Dedifferentiated amniotic fluid mesenchymal stem cell (primary cell): ENCODE measurements around the gene TOX2.

Experiments
- DNase-seq: peaks from one replicate; pipeline ENCODE4 v3.0.0-alpha.2; 2016; ENCODE audit errors: extremely low spot score

TOX2 gene

DNA sequence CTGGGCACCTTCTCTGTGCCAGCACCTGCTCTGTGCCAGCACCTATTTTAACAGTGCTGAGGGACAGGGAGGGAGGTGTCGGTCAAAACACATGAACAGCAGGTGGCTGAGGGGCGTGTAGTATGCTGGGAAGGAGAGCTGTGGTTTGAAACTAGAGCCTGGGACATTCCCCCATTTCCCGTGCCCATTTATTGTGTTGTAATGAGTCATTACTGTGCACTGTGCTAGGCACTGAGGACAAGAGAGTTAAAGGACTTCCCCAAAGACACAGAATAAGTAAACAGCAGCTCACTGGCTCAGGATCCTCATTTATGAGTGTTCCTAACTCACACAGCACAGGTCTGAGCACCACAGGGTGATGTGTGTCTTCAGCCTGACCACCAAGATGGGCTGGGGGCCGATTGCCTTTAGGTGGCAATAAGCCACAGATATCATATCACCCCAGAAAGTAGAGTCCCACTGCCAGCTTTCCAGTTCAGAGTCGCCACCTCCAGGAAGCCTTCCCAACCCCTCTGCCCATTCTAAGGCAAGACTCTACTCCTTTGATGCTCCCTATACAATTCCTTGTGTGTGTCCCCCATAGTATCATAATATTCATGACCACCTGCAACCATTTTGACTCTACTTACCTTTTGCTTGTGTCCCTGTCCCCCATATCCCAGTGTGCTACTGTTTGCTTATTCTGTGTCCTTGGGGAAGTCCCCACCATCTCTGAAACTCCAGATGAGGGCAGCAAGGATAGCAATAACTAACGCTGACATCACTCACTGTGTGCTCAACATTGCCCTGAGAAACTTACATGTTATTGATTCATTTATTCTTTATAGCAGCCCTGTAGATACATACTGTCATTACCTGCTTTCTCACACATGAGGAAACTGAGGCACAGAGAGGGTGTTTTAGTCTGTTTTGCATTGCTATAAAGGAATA, 87.3 kb downstream of the TOX2 start:
- DNase-seq: no peak

- DNase-seq: no peak
These were observed 88.2 kb downstream of the TOX2 start for GRCh38 chr20:44002861-44003260.

DNA sequence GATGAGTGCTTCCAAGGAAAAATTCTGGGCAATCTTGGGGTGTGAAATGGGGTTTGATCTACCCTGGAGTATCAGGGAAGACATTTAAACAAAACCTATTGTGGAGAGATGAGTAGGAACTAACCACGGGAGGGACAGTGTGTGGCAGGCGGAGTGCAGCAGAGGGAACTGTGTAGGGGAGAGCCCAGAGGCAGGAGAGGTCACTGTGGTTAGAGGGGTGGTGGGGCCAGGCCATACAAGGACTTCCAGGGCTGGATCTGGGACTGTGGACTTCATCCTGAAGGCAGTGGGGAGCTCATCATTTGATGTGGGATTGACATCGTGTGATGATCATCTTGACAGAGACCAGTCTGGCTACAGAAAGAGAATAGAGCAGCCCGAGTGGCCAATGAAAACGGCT, 89.0 kb downstream of the TOX2 start:
- DNase-seq: no peak

- no peak for DNase-seq
These were observed 89.8 kb downstream of the TOX2 start for GRCh38 chr20:44004306-44004915.

- no peak for DNase-seq
These were observed 91.0 kb downstream of the TOX2 start for GRCh38 chr20:44005661-44006060.

- no peak for DNase-seq
These were observed 91.5 kb downstream of the TOX2 start for GRCh38 chr20:44006126-44006525.

- DNase-seq: no peak
These were observed 91.9 kb downstream of the TOX2 start for GRCh38 chr20:44006578-44006977.

DNA sequence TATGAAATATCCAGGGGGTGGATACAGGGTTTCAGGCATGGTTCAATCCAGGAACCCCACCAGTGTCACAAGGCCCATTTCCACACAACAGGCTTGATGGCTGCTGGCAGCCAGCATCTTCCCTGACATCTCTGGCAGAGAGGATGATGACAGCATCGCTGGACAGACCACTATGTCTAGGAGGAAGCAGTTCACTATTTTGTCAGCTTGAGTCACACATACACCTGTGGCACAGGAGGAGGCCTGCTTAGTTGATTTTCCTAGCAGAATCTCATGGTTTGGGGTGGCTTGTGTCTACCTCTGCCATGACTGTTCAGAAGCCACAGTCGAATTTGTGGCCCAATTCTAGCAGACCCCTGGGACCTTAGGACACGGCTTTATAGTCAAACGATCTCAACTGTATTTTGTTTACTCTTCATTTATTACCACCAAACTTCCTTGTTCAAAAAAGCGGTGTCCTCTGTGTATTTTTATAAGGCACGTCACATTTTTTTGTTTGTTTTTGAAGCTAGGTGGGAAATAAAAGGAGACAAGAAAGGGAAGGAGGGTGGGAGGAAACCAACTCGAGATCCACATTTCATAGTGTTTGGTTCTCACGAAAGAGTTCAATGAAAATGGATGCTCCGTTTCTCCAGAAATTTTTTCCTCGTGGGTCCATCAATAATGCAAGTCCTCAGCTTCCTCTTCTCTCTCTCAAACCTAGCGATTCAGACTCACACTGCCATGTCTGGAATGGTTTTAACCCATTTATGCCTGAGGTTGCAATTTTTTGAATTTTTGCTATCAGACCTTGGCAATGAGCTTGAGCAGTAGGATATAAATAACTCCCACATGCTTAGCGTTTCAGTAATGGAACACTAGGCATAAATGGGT, 94.4 kb downstream of the TOX2 start:
- no peak for DNase-seq

DNA sequence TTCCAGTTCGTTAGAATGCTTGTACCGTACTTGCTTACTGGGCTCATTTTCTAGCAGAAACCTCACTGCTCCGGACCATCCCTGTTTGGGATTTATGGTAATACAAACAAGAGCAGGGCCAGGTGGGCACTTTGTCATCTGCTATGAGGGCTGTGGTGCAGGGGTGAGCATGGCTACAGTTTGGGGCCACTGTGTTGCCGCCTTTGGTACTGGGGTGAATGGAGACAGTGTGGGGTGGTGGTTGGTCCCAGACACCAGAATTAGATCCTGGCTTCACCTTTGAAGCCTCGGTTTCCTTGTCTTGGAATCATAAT, 95.0 kb downstream of the TOX2 start:
- no peak for DNase-seq

GRCh38 chr20:44010162-44010704, 95.6 kb downstream of the TOX2 start:
- DNase-seq: no peak

GRCh38 chr20:44011251-44011940, 96.7 kb downstream of the TOX2 start:
- DNase-seq: no peak

GRCh38 chr20:44012466-44013226, 98.0 kb downstream of the TOX2 start:
- DNase-seq: no peak

- DNase-seq: no peak
These were observed 100.4 kb downstream of the TOX2 start for GRCh38 chr20:44014807-44015732.

- no peak for DNase-seq
These were observed 101.1 kb downstream of the TOX2 start for GRCh38 chr20:44015733-44016103.

DNA sequence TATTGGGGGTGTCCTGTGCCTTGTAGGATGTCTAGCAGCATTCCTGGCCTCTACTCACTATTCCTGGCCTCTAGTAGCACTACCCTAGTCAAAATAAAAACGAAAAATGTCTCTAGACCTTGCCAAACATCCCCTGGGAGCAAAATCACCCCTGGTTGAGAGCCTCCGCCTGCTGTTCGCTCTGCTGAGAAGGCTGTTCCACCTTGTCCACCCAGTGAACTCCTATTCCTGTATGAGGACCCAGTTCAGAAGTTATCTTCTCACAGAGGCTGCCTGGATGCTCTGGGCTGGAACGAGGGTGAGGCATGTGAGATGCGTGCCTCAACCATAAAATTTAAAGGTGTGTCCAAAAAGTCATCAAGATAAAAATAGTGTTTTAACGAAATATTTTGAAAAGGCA, 101.9 kb downstream of the TOX2 start:
- no peak for DNase-seq

DNA sequence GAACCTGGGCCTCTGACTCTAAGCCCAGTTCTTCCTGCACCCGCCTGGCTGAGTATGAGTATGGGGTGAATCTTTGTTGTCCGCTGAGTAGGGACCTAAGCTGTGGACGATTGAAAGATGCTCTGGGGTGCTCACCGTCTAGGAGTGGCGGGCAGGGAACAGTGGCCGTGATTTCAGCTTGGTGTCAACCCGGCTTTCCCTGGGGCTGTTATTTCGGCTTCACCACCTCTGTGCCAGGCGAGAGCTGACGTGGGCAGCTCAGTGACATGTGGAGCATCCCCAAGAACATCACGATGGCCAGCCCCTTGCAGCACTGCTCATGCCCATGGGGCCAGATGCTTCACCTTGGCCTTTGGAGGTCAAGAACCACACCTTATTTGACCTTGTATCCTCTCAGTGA, 102.6 kb downstream of the TOX2 start:
- DNase-seq: no peak

DNA sequence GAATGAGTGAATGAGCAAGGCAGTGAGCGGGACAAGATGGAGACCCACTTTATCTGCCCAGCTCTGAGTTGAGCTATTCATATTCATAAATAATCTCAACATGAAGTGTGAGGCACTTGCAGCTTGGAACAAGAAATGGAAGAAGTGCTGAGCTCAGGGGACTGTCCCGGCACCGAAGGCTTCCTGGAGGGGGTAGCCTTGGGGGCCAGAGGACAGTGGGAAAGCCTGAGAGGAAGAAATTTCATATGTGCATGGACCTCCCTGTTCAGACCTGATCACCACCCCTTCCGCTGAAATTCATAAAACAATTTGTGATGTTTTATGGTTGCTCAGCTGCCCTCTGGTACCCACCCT, 103.2 kb downstream of the TOX2 start:
- DNase-seq: no peak

DNA sequence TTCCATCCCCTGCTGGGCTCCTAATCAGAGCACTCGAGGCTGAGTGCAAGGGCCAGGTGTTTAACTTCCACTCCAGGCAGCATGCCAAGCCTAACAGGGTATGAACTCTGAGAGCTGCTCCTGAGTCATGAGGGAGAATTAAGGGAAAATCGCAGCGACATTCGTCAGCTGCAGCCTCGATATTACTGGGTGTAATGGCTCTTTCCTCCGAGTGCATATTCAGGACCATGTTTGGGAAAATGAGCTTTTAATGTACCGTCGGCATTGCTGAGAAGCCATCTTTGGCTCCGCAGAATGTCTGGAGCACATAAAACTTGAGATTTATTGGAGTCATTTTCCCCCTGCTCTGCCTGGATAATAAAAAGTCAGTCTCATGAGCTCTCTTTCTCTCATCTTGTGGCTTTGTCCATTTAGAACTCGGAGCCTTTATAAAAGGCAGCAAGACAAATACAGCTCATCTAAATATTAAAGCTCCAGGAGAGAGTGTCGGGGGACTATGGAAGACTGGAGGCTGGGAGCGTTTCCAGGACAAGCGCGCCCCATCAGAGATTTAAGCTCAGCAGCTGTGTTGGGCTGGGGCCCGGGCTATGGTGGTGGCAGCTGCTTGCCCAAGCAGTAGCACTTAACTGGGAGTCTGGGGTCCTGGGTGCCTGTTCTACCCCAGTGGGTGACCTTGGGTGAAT, 103.7 kb downstream of the TOX2 start:
- peak; percentile 52 for DNase-seq

DNA sequence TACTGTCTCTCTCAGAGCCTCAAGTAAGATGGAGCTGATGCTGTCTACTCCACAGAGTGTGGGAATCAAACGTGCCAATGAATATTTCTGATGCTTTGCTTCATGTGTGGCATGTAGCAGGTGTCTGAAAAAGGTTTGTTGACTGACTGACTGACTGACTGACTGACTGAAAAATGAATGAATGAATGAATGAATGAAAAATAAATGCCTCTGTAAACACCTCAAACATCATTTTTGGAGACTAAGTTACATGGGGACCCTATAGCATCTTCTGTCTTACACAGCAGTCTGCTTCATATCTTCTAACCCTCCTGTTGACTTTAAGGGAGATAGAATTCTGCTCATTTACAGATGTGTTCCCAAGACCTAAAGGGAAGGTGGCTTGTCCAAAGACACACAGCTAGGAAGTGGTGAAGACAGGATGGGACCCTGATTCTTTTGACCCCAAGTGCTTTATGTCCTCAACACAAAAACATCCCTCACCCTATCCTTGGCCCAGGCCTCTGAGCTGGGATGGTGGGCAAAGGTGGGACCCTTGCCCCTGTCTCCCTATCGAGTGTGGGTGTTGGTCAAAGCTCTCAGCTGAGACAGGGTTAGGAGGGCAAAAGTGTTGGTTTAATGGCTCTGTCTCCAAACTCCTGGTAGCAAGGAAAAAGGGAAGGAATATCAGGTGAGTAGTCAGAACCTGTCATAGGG, 104.4 kb downstream of the TOX2 start:
- no peak for DNase-seq
